Activated CD4-positive, alpha-beta T cell treated with anti-CD3 and anti-CD28 coated beads for 4 hours (primary cell): ENCODE measurements around the gene SAT2.
"Not testable (repeated sequence)": the region's sequence is repeated elsewhere in the genome, so short reads cannot be mapped to it uniquely, and the experiment has no call there.

ENCODE experiments used
- DNase-seq, 2 donors: peaks; one replicate each; pipeline ENCODE4 v3.0.0-alpha.2; 2020

Gene SAT2

DNA sequence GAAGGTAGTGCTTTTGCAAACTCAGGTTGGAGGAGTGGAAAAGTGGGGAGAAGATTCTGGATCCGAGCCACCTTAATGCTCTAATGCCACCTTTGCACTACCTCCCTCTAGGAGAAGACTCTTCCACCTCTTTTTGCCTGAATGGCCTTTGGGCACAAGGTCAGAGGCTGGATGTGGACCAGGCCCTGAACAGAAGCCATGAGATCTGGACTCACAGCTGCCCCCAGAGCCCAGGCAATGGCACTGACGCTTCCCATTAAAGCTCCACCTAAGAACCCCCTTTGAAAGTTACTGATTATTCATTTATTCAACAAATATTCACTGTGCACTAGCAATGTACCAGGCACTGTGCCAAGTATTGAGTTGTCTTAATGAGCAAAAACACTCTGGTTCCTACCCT lies 5.5 kb upstream of the SAT2 start:
- no peak for DNase-seq

DNA sequence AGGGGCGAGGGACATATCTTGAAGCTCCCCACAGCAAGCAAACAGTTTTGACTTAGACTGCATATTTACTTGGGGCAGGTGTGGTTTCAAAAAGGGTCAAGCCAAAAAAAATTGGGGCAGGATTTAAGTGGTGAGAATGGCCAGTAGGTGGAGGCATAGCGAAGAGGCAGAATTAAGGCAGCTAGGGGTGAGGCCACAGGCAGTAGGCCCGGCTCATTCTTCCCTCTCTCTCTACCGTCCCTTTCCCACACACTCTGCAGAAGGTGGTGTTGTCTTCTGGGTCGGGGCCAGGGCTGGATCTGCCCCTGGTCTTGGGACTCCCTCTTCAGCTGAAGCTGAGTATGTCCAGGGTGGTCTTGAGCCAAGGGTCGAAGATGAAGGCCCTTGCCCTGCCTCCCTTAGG lies 4.9 kb upstream of the SAT2 start:
- peak in 1 of 2 donors; percentile 22 for DNase-seq

DNA sequence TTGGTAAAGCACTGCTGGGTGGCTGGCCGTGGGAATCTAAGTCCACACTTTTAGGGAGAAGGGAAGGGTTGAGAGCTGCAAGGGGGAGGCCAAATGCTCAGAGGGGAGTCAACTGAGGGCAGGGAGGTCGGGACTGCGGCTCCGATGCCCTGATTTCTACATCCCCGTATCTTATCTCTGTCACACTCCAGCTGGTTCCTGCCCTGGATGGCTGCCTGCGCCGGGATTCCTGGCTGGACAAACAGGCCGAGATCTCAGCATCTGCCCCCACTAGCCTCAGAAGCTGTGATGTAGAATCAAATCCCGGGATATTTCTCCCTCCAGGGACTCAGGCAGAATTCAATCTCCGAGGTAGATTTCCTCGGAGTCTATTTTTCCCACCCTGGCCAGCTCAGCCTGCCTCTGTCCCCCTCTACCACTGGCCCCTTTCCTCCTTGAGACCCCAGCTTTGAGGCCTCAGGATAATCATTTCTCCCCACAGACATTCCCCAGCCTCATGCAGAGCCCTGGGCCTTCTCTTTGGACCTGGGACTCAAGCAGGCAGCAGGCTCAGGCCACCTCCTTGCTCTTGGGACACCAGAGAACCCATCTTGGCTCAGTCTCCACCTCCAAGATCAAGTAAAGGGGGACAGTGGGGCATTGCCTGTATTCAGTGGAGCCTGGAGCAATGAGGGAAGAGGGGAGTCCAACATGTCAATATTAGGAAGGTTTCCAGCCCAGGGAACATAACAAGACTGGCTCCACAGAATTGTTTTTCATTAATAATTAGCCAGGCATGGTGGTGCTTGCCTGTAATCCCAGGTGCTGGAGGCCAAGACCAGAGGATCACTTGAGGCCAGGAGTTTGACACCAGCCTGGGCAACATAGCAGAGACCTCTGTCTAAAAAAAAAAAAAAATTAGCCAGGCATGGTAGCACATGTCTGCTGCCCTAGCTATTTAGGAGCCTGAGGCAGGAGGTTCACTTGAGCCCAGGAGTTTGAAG lies 4.1 kb upstream of the SAT2 start:
- no peak for DNase-seq

DNA sequence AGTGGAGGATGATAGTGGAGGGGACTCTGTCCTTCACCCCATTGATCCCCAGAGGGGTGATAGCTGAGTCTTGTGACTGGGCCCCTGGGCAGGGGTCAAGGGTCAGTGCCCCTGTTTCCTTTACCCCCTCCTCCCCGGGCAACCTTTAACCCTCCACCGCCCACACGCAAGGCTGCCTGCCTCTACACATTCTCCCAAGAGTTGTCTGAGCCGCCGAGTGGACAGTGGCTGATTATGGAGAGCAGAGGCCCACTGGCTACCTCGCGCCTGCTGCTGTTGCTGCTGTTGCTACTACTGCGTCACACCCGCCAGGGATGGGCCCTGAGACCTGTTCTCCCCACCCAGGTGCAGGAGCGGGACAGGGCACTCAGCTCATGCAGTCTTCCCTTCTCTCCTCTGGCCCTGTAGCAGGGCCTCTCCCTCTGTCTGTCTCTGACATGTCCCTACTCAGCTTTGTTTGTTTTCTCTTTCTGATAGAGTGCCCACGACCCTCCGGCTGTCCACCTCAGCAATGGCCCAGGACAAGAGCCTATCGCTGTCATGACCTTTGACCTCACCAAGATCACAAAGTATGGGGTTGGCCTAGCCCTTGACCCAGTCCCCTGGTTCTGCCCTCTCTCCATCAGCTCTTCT lies 2.4 kb upstream of the SAT2 start, which contains the start of gene SHBG:
SHBG (plus strand) TSS at position 197 of the 633 bp plus-strand sequence; CDS start at position 235, 38 bp downstream.
- no peak for DNase-seq

GRCh38 chr17:7626956-7627249 lies 718 bp downstream of the SAT2 start:
- no peak for DNase-seq

- no peak for DNase-seq
Measured at GRCh38 chr17:7626307-7626706, 1.3 kb downstream of the SAT2 start.

- not testable (repeated sequence) for DNase-seq
Measured at GRCh38 chr17:7625749-7626148, 1.9 kb downstream of the SAT2 start.

DNA sequence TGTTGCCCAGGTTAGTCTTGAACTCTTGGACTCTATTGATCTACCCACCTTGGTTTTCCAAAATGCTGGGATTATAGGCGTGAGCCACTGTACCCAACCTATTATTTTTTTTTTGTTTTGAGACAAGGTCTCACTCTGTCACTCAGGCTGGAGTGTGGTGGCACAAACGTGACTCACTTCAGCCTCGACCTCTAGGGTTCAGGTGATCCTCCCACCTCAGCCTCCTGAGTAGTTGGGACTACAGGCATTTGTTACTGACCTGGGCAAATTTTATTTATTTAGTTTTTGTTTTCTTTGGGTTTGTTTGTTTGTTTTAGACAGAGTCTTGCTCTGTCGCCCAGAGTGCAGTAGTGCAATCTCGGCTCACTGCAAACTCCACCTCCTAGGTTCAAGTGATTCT lies 4.0 kb downstream of the SAT2 start:
- no peak for DNase-seq

DNA sequence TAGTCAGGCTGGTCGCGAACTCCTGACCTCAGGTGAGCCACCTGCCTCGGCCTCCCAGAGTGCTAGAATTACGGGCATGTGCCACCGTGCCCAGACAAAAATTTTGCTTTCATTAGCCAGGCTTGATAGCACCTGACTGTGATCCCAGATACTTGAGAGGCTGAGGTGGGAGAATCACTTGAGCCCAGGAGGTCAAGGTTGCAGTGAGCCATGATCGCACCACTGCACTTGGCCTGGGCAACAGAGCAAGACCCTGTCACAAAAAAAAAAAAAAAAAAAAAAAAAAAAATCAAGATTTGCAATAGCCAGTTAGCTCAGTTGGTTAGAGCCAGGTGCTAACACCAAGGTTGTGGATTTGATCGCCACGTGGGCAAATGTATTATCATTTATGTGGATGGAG lies 6.8 kb downstream of the SAT2 start:
- DNase-seq, result no peak

DNA sequence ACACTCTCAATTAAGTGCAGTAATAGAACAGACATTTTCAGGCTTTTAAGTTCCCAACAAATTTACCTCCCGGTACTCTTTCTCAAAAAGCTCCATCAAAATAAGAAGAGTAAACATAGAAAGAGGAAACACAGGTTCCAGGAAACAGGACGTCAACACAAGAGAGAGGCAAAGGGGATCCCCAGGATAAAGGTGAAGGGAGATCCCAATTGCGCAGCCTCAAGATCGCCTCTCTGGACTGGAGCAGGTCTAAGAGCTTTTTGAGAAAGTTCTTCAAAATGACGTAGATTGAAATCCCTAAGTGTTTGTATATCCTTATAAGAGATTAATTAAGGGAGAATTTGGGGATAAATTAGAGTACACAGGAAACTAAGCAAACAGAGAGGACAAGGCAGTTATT lies 9.0 kb downstream of the SAT2 start:
- DNase-seq, result no peak

DNA sequence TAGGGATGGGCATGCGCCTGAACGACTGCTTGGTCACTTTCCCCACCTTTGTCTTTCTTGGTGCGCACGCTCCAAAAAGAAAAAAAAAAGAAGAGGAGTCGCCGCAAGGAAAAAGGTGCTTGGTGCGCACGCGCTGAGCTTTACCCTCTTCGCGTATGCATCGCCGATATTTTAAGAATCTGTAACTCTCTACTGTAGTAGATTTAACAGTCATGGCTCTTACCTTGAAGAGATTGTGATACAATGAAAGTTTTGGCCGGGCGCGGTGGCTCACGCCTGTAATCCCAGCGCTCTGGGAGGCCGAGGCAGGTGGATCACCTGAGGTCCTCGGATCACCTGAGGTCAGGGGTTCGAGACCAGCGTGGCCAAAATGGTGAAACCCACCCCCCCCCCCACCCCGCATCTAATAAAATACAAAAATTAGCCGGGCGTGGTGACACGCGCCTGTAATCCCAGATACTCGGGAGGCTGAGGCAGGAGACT lies 12.3 kb downstream of the SAT2 start:
- DNase-seq, result no peak

GRCh38 chr17:7614425-7615264 lies 13.0 kb downstream of the SAT2 start, which contains the start of gene FXR2:
TSS of gene FXR2 (minus strand) at chr17:7614897. CDS start at chr17:7614532, 365 bp downstream.
- DNase-seq, result peak; percentile 98

DNA sequence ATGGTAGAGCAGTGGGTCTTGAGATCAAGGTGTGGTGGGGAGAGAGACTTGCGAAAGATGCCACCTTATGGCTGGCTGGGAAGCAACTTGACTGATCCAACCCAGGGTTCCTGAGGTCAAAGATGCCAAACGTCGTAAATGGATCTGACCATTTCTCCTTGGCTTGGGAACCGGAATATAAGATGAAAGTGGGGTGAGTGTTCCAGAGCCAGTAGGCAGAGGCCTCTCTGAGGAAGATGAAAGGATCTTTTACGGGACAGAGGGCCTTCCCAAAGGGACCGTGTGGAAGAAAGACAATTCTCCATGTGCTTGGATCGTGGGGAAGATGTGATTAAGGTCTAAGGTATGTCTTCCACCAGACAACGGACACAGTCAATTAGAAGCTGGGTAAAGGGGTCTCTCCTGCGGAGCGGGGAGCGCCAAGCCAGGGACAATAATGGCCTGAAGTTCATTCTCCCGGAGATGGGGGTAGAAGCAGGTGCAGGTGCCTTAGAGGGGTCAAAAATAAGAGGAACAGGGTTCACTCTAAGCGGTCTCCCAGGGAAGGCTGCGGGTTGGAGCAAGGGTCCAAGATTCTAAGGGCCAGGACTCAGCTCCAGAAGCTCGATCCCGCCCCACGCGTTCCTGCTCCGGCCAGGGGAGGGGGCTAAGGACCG lies 13.7 kb downstream of the SAT2 start:
- DNase-seq, result no peak

DNA sequence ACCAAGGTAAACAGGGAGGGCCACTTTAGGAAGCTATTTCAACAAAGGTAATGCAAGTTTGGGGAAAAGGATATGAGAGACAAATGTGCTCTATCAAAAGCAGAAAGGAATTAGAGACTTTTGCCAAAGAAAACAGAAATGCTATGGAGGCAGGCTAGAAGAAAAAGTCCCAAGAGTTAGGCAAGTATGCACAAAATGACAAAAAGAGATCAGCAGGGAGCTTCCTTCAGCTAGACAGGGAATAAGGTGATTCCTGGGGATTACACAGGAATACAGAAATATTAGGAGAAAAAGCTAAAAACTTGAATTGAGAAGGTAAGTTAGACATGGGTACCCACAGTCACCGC lies 15.4 kb downstream of the SAT2 start:
- DNase-seq, result no peak

DNA sequence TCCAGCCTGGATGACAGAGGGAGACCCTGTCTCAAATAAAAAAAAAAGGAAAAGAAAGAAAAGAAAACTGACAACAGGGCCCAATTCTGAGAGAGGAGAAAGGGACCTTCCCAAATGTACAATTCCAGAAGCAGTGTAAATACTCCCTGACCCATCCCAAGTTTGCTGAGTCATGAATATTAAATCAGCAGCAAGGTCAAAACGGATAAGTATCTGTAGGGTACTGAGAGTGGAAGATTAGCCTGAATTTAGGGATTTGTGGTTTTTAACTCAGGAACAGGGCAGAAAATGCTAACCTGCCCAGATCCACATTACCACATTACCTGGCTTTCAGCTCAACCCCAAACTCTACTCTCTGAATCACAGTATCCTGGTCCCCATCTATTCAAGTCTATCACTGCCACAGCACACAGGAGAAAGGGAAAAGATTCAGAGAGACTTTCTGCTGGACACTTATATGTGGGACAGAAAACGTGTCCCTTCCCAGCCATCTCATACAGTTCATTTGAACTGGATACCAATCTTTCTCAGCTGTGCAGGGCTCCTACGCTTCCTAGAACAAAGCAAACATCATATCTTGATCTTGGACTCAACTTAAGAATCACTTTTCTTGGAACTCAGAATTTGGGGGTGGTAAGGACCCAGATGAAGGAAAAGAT lies 15.9 kb downstream of the SAT2 start:
- no peak for DNase-seq

GRCh38 chr17:7610641-7611040 lies 17.0 kb downstream of the SAT2 start:
- DNase-seq, result no peak

DNA sequence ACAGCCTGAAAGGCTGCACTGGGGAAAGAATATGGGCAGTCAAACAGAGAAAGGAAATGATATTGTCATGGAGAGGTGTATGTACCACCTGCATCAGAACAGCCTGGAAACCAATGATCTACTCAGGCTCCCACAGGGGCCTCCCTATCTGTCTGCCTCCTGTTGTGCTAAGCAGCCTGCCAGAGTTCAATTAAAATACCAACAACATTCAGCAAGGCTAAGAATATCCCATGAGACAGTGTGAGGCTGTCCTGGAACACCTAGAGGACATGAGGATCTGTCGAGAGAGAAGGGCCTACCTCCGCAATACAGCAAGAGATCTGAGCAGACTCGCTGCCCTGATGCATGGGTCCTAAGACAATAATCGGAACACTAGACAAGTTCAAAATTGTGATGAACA lies 21.3 kb downstream of the SAT2 start:
- DNase-seq, result no peak

- not testable (repeated sequence) for DNase-seq
Measured at GRCh38 chr17:7597561-7597960, 30.1 kb downstream of the SAT2 start.

DNA sequence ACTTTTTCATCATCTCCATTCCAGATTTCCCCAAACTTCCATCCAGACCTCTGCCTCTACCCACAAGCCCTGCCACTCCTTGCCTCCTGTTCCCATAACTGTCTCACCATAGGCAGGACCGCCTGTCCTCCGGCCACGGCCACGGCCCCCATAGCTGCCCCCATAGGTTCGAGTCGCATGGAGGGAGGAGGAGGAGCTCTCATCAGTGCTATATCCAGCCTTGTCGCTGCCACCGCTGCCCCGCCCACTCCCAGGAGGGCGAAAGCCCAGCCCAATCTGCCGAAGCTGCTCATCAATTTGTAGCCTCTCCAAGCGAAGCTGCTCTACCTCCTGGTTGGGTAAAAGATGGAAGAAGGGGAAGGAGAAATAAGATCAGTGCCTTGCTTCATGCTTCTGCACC lies 34.3 kb downstream of the SAT2 start:
- DNase-seq, result no peak

DNA sequence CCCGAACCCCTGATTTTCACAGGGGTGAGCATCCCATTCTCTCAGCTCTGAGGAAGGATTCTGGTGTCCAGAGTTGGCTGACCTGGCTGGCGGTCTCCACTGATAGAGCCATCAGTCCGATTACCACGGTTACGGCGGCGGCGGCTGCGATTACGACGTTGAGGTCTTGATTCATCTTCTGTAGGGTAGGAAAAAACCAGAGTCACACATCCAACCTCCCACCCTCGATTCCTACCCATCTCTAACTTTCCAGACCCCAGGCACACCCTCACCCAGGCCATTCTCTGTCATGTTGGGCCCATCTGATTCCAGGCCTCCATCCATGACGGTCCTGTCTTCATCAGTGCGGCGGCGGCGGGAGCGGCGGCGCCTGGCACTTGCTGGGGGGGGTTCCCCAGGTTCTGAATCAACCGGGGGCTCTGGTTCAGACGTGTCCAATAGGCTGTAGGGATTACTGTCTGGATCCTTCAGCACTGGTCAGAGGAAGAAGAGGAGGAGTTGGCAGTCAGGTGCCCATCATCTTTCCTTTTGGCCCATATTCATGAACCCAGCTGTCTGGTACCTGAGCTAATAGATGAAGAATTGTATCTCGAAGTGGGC lies 35.1 kb downstream of the SAT2 start:
- no peak for DNase-seq

- DNase-seq, result no peak
Measured at GRCh38 chr17:7591596-7591995, 36.0 kb downstream of the SAT2 start.

GRCh38 chr17:7590743-7591142 lies 36.9 kb downstream of the SAT2 start:
- DNase-seq, result no peak
